BJ (cell line): ENCODE measurements around the gene ADD3. TPM values are rescaled to one million over a fixed set of nuclear protein-coding genes. Genes with fewer than 3 reads are reported as not detected.

ENCODE experiments used
- CTCF ChIA-PET: fragments of 350-600 bp; formaldehyde crosslinking; extraction: SDS; loops from one replicate; lab custom pipeline; 2021; ENCODE audit warnings: antibody characterized with exemption, inconsistent platforms; lab: Yijun Ruan, JAX
- POLR2A ChIA-PET: fragments of 300-600 bp; sonication (Branson Sonifier 250); formaldehyde crosslinking; extraction: SDS; loops from one replicate; lab custom pipeline; 2021; ENCODE audit warnings: antibody characterized with exemption; lab: Charles Lee
- DNase-seq: peaks from one replicate; pipeline ENCODE4 v3.0.0-alpha.2; 2011; ENCODE audit warnings: low read depth
- H3K27me3 ChIP-seq: 2 replicates; pipeline ENCODE4 v1.6.0; 2011; ENCODE audit warnings: low read length; ENCODE audit not compliant: control insufficient read depth, insufficient read depth
- H3K36me3 ChIP-seq: 2 replicates; pipeline ENCODE4 v1.5.1; 2011; ENCODE audit warnings: low read length; ENCODE audit not compliant: control insufficient read depth, insufficient read depth
- H3K4me3 ChIP-seq: 2 replicates; pipeline ENCODE4 v1.5.1; 2011; ENCODE audit warnings: low read depth, mild to moderate bottlenecking, control low read depth, low read length
- CTCF ChIP-seq: IDR thresholded peaks from 2 replicates; pipeline ENCODE4 v1.5.1; 2011; ENCODE audit warnings: low read depth, mild to moderate bottlenecking, control low read depth, inconsistent platforms, low read length, moderate library complexity; ENCODE audit not compliant: insufficient read depth
- polyA plus RNA-seq: library from polyadenylated mRNA; depleted of rRNA; stranded (reverse); fragments of >200 nt; gene quantifications from 2 replicates; pipeline ENCODE4 v1.2.3, GENCODE V29; 2011

Gene ADD3
- polyA plus RNA-seq, 1 experiment, result 52.0 TPM

- Histone ChIP-seq H3K4me3 (no peak overlapping the region), H3K36me3 (no peaks in the 10 kb centered on the region), H3K27me3 (no peaks in the 10 kb centered on the region)
- ChIA-PET CTCF (interaction anchor here (1.1 to 1.6 kb wide), 2 partner anchors 68 to 185 kb away, joined by 3 to 4 read pairs; no protein-coding TSS in a partner anchor), POLR2A (no interaction called here)
- DNase-seq, result no peak
- TF ChIP-seq CTCF, result no peak
These were observed 61.8 kb downstream of the ADD3 start for GRCh38 chr10:110069502-110069982.

GRCh38 chr10:110073896-110074295, 66.1 kb downstream of the ADD3 start:
- H3K4me3 ChIP-seq, result no peak overlapping the region
- no peak for TF ChIP-seq CTCF
- DNase-seq, result no peak

GRCh38 chr10:110074298-110074697, 66.5 kb downstream of the ADD3 start:
- no peak for DNase-seq
- no peak for TF ChIP-seq CTCF
- CTCF ChIA-PET, result interaction anchor here (1.3 to 1.4 kb wide), 2 partner anchors 95 to 190 kb away, joined by 3 read pairs; no protein-coding TSS in a partner anchor
- POLR2A ChIA-PET, result interaction anchor here (0.6 to 0.8 kb wide), 2 partner anchors 16 to 417 kb away, joined by 3 to 6 read pairs; no protein-coding TSS in a partner anchor
- Histone ChIP-seq H3K36me3 (no peaks in the 10 kb centered on the region), H3K27me3 (no peaks in the 10 kb centered on the region), H3K4me3 (no peak overlapping the region)

More at GRCh38 chr10:110073896-110074295, 66.1 kb downstream of the ADD3 start:
- no peaks in the 10 kb centered on the region for H3K27me3 ChIP-seq
- ChIA-PET POLR2A (interaction anchor here (0.6 kb wide), 1 partner anchor 418 kb away, joined by 6 read pairs; no protein-coding TSS in a partner anchor), CTCF (interaction anchor here (1.3 to 1.4 kb wide), 2 partner anchors 13 to 94 kb away, joined by 3 to 4 read pairs; no protein-coding TSS in a partner anchor)
- no peaks in the 10 kb centered on the region for H3K36me3 ChIP-seq

GRCh38 chr10:110074758-110075671, 67.2 kb downstream of the ADD3 start:
- DNase-seq, result peak; percentile 80
- CTCF ChIA-PET, result interaction anchor here (0.8 to 1.4 kb wide), 4 partner anchors 8 to 190 kb away, joined by 3 to 4 read pairs (median 3); no protein-coding TSS in a partner anchor
- no peak overlapping the region for H3K4me3 ChIP-seq
- POLR2A ChIA-PET, result interaction anchor here (0.6 to 1.0 kb wide), 4 partner anchors 17 to 238 kb away, joined by 3 to 5 read pairs (median 3); no protein-coding TSS in a partner anchor
- no peak for TF ChIP-seq CTCF
- H3K27me3 ChIP-seq, result no peaks in the 10 kb centered on the region
- no peaks in the 10 kb centered on the region for H3K36me3 ChIP-seq
